ENCODE results near the gene NCAPD3. TPM values are rescaled to one million over a fixed set of nuclear protein-coding genes. Genes with fewer than 3 reads are reported as not detected.

NCAPD3 gene, protein sequence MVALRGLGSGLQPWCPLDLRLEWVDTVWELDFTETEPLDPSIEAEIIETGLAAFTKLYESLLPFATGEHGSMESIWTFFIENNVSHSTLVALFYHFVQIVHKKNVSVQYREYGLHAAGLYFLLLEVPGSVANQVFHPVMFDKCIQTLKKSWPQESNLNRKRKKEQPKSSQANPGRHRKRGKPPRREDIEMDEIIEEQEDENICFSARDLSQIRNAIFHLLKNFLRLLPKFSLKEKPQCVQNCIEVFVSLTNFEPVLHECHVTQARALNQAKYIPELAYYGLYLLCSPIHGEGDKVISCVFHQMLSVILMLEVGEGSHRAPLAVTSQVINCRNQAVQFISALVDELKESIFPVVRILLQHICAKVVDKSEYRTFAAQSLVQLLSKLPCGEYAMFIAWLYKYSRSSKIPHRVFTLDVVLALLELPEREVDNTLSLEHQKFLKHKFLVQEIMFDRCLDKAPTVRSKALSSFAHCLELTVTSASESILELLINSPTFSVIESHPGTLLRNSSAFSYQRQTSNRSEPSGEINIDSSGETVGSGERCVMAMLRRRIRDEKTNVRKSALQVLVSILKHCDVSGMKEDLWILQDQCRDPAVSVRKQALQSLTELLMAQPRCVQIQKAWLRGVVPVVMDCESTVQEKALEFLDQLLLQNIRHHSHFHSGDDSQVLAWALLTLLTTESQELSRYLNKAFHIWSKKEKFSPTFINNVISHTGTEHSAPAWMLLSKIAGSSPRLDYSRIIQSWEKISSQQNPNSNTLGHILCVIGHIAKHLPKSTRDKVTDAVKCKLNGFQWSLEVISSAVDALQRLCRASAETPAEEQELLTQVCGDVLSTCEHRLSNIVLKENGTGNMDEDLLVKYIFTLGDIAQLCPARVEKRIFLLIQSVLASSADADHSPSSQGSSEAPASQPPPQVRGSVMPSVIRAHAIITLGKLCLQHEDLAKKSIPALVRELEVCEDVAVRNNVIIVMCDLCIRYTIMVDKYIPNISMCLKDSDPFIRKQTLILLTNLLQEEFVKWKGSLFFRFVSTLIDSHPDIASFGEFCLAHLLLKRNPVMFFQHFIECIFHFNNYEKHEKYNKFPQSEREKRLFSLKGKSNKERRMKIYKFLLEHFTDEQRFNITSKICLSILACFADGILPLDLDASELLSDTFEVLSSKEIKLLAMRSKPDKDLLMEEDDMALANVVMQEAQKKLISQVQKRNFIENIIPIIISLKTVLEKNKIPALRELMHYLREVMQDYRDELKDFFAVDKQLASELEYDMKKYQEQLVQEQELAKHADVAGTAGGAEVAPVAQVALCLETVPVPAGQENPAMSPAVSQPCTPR (N-terminal part only)
- 13.4 and 15.3 TPM in 2 replicates for total RNA-seq (2014; rRNA removed; shearing (Covaris generic))
- 22.0 and 25.7 TPM in 2 replicates for polyA plus RNA-seq (2015; cell fraction: cytosol; rRNA removed)
- polyA plus RNA-seq (2015; cell fraction: nucleus; rRNA removed), result 54.4 and 72.5 TPM in 2 replicates

DNA sequence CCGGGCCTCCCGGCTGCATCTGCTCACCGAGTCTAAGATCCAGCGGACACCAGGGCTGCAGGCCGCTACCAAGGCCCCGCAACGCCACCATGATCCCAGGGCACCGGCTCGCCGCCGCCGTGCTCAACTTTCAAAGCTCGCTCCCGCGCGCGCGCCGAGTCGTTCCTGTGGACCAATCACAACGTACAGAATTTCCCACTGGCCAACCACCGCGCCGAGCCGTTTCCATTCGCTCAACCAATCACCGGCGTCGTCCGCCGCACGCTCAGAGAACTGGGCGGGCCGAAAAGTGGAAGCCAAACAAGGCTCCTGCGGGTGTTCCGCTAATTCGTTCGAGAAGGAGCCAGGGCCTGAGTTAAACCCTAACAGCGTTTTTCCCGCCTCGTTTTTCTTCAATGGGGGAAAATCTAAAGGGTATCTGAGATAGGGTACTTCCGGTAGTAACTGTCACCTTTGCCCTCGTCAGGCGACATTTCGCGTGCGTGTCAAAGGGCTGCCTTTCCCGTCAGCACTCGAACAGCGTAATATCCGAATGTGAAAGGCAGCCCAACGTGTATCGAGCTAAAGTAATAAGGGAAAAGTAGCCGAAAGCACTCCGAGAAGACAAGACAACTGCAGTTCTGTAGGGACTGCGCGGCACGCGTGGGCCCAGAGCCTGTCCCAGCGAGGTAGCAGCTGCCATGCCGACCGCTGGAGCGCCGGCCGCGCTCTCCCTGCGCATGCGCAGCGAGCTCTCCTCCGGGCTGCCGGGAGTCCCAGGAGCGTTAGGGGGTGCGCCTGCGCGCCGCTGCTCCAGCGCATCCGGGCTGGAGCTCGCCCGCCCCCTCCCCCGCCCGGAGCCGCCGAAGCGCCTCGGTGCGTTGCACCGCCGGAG, at the start of gene NCAPD3, which contains the start of gene VPS26B:
Gene NCAPD3 (minus strand): TSS at position 132 of the 874 bp plus-strand sequence. CDS start 41 bp downstream, at position 91.
Gene VPS26B (plus strand): TSS at position 836 of the 874 bp plus-strand sequence. CDS start 452 bp downstream, outside the sequence.
- peak; percentile 94 for DNase-seq (ENCODE audit: low read depth, low spot score)
- in situ Hi-C loops (cut with HindIII; ENCODE audit: low pct_unique_long_range_greater_than_20kb, low sequenced_read_pairs), result no loop called here

DNA sequence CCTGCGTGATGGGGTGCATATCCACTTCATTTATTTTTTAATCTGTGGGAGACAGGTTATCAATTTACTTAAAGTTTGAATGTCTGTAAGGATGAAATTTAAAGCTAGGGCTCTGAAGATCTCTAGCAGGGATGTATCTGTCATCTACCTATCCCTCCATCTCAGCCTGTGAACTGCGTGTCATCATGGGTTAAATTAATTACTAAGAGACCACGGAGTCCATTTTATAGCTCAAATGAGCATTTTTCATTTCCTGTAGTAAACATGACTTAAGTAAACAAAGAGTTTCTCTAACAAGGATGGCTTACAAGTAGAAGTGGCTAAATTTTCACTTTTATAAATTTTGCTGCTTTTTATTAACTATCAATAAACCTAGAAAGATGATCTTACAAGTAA, 49.5 kb upstream of the NCAPD3 start:
- in situ Hi-C loops (cut with HindIII; ENCODE audit: low pct_unique_long_range_greater_than_20kb, low sequenced_read_pairs), result no loop called here

DNA sequence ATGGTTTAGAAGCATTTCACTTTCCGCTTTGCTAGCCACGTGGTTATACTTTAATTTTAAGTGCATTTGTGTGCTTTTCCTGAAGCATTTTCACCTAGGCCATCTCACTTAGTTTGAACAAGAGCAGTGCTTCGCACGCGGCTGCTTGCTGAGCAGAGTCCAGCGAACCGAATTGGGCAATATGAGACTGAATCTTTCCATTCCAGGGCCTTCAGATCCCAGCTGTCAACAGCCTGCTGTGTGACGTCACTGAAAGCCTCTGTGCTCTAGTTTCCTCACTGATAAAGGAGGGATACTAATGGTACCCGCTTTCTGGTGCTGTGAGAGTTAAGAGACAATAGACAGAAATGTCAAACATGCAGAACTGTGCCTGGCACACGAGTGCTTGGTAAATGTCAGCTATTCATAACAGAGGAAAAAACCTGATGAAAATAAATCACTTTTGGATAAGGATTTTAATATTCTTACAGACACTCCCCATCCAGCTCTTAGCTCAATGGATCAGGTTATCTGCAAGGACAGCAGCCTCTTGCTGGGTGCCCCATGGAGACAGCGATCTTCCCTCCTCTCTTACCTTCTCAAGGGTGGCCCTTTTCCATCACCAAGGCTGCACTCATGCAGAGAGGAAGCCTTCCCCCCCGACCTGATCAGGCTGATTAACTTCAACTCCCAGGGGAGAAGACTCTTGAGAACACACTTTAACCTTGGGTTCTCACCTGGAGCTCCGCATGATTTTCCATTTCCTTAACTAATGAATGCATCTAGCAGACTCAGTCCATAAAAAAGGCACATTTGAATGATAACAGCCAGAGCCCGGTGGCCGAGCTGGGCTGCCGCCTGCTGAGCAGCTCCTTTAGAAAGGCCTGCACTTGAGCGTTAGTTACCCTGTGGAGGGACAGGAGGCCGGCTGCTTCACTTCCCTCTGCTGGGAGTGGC, 48.9 kb upstream of the NCAPD3 start:
- no peak for DNase-seq (ENCODE audit: low read depth, low spot score)
- in situ Hi-C loops (cut with HindIII; ENCODE audit: low pct_unique_long_range_greater_than_20kb, low sequenced_read_pairs), result no loop called here

More for the DNA sequence above, 49.5 kb upstream of the NCAPD3 start:
- DNase-seq (ENCODE audit: low read depth, low spot score), result no peak

DNA sequence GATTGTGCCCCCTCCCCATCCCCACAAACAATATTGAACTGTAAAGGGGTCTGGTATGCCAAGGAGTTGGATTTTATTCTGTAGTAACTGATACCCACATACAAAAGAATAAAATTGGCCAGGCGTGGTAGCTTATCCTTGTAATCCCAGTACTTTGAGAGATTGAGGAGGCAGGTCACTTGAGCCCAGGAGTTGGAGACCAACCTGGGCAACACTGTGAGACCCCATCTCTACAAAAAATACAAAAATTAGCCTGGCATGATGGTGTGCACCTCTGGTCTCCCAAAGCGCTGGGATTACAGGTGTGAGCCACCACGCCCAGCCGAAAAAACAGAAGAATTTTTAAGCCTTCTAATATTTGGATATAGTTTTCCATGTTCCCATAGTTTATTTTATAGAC, 48.2 kb upstream of the NCAPD3 start:
- in situ Hi-C loops (cut with HindIII; ENCODE audit: low pct_unique_long_range_greater_than_20kb, low sequenced_read_pairs), result no loop called here
- no peak for DNase-seq (ENCODE audit: low read depth, low spot score)

DNA sequence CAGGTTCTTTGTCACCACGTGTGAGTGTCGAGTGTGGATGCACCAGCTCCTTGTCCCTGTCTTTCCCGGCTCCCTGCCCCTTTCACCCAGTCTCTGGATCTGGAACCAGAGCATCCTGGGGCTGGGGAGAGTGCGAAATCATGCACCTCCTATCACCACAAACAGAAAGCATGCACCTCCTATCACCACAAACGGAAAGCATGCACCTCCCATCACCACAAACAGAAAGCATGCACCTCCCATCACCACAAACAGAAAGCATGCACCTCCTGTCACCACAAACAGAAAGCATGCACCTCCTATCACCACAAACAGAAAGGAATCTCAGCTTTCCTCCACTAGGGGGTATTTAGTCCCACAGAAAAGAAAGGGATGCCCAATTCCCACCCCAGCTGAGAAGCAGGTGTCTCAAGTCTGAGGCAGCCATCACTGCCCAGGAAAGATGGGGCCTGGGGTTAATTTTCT, 46.5 kb upstream of the NCAPD3 start:
- in situ Hi-C loops (cut with HindIII; ENCODE audit: low pct_unique_long_range_greater_than_20kb, low sequenced_read_pairs), result no loop called here
- peak; percentile 52 for DNase-seq (ENCODE audit: low read depth, low spot score)

DNA sequence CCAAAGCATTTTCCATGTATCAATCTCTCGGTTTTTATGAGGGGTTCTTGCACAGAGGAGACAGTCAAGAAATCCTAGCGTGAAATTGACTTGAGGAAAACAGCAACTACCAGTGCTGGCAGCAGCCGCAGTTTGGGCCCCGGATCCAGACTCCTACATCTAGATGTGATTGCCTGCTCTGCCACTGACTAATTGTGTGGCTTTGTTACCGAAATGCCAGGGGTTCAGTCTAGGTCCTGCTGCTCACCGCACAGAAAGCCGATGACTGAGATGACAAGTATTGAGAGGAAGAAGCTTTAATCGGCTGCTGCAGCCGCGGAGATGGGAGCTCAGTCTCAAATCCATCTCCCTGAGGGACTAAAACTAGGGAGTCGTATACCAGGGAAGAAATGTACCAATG, 44.2 kb upstream of the NCAPD3 start:
- DNase-seq (ENCODE audit: low read depth, low spot score), result no peak
- in situ Hi-C loops (cut with HindIII; ENCODE audit: low pct_unique_long_range_greater_than_20kb, low sequenced_read_pairs), result no loop called here

DNA sequence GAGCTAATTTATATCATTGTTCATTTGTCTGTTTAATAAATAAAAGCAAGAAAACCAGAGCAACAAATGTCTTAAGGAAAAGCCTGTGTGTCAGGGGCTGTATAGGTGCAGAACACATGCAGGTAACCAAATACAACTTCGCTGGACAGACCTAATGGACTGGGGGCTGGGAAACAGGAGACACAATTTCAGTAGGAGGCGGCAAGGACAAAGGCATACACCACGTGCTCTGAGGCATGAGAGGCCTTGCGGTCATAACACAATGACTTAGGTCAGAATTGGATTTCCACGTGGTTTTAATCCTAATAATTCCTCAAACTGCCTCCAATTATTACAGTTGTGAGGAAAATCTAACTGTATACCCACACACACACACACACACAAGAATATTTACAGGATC, 43.7 kb upstream of the NCAPD3 start:
- in situ Hi-C loops (cut with HindIII; ENCODE audit: low pct_unique_long_range_greater_than_20kb, low sequenced_read_pairs), result no loop called here
- no peak for DNase-seq (ENCODE audit: low read depth, low spot score)

DNA sequence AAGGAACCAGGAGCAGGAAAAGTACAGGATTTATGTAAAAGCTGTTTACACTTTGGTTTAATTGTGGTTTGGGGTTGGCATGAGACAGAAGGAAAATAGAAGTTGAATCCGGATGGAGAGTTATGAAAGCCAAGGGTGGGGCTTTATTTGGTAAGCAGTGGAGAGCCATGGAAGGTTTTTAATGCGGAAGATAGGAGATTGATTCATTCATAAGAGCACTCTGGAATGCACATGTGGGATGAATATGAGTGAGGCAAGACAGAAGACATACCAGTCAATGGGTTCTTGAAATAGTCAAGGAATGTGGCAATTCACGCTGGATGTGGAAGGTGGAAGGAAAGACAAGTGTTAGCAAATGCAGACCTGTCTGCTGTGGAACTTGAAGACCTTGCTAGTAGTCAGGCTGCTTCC, 43.1 kb upstream of the NCAPD3 start:
- DNase-seq (ENCODE audit: low read depth, low spot score), result peak; percentile 44
- in situ Hi-C loops (cut with HindIII; ENCODE audit: low pct_unique_long_range_greater_than_20kb, low sequenced_read_pairs), result no loop called here

DNA sequence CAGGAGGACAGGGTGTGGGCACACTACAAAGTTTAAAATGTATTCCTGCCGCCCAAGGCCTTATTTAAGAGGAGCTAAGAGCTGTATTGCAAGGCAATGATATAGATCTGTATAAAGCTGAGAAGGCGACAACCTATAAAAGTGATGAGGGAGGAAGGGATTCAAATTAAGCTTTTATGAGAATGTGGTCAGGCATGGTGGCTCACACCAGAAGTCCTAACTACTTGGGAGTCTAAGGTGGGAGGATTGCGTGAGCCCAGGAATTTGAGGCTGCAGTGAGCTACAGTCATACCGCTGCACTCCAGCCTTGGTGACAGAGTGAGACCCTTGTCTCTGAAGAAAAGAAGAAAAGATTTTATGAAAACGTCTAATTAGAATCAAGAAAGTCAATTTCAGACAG, 42.7 kb upstream of the NCAPD3 start:
- in situ Hi-C loops (cut with HindIII; ENCODE audit: low pct_unique_long_range_greater_than_20kb, low sequenced_read_pairs), result no loop called here
- no peak for DNase-seq (ENCODE audit: low read depth, low spot score)

DNA sequence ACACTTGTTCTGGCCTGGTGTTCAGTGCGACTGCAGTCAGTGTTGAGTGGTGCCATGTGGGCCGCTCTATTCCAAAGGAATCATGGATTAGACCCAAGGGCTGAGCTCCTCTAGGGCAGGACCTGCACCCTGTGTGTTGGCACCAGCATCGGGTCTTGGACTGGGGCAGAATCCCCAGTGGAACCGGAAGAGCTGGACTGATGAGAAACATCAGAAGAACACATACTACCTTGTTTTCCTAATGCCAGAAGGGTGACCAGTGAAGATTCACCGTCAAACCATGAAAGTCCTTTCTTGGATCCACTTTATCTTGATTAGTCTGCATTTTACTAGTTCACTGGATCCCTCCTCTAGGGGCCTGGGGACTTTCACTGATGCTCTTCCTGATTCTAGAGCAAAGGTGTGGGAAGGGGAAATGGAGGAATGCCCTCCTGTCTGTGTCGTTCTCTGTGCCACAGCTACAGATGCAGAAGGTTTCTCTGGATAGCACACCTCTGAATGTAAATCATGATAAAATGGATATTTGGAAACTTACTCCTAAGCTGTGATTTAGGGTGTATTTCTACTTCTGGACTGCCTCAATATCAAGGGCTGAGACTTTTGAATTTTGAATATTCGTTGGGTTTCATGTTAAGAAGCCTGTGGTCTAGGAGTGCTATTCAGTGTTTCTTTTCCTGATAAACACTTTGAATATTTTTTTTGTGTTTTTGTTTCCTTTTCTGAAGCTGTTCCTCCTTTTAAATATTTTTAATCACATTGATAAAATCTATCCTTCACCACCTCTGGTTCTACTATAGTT, 41.4 kb upstream of the NCAPD3 start:
- no peak for DNase-seq (ENCODE audit: low read depth, low spot score)
- in situ Hi-C loops (cut with HindIII; ENCODE audit: low pct_unique_long_range_greater_than_20kb, low sequenced_read_pairs), result no loop called here

DNA sequence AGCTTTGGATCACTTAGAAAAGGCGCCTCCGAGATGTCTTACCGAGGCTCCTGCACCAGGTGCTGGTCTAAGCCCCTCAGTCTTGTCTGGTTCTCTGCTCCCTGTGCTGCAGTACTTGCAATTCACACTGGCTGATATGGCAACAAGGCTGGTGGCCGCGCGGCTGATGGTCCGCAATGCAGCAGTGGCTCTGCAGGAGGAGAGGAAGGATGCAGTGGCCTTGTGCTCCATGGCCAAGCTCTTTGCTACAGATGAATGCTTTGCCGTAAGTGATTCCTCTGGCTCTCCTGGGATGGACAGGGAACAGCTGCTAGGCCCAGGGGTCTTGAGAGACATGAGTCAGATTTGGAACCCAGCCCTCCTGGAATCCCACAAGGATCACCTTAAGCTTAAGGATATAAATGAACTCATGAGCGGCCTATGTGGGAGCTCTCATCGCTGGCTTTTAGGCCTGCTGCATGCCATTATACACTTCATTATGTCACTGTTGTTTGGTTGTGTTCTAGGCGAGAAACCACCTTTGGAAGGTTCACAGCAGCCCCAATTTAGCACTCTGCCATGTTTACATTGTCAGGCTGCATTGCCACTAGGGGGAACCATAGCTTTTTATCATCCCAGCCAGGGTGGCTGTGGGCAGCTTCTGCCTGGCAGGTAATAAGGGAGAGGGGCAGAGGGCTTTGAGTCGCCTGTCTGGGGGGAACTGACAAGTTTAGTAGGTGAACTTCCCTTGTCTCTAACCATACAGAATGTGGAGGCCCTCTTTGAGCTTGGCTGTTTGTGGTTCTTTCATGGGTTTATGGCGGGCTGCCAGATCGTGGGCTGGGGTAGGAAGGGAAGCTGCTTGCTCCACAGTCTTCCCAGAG, 38.1 kb upstream of the NCAPD3 start:
- in situ Hi-C loops (cut with HindIII; ENCODE audit: low pct_unique_long_range_greater_than_20kb, low sequenced_read_pairs), result no loop called here
- DNase-seq (ENCODE audit: low read depth, low spot score), result peak; percentile 48

DNA sequence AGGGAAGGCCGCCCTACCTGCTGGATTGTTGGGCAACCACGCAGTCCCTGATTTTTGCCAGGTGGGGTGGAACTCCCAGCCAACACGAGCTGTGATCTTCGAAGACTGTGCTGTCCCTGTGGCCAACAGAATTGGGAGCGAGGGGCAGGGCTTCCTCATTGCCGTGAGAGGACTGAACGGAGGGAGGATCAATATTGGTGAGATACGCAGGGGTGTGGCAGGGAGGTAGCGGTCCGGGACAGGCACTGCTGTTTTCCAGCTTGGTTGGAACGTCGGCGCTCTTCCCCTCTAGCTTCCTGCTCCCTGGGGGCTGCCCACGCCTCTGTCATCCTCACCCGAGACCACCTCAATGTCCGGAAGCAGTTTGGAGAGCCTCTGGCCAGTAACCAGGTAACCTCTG, 37.2 kb upstream of the NCAPD3 start:
- no peak for DNase-seq (ENCODE audit: low read depth, low spot score)
- in situ Hi-C loops (cut with HindIII; ENCODE audit: low pct_unique_long_range_greater_than_20kb, low sequenced_read_pairs), result no loop called here

DNA sequence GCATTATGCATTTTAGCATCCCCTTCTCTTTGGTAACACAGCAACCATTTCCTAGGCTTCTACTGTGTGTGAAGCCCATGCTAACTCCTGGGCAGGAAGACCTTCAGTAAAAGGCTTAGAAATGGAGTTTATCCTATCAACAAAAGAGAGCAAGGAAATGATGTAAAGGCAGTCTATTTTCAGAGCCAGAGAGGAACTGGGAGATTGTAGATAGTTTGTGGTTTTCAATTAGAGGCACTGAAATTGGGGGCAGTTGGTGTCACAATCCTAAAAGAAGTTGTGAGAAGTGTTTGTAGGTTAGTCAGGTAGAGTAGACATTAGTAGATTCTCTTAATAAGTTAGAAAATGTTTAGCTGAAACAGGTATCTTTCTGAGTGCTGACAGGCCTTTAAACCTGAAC, 36.7 kb upstream of the NCAPD3 start:
- DNase-seq (ENCODE audit: low read depth, low spot score), result no peak
- in situ Hi-C loops (cut with HindIII; ENCODE audit: low pct_unique_long_range_greater_than_20kb, low sequenced_read_pairs), result no loop called here

DNA sequence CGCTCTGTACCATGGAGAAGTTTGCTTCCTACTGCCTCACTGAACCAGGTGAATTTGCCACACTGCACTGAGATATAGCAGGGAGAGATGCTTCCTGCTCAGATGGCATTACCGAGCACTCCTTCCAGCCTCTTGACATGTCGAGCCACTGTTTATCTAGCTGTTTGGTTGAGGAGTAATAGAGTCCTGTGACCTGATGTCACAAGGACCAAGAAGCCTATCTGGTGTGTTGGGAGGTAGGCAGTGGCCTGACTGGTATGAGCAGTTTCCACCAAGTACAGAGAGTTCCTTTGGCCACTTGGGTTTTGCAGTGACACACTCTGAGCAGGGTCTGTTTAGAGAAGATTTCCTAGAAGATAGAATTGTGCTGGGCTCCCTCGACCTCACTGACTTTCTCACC, 34.8 kb upstream of the NCAPD3 start:
- in situ Hi-C loops (cut with HindIII; ENCODE audit: low pct_unique_long_range_greater_than_20kb, low sequenced_read_pairs), result no loop called here
- DNase-seq (ENCODE audit: low read depth, low spot score), result no peak

Measured in SK-MEL-5 (cell line).